CD4-positive, alpha-beta T cell treated with Interleukin-21 for 1 hour (primary cell): ENCODE results near the gene ANKLE1.
A peak's percentile ranks its signal among the peaks of the same experiment; 100 is the strongest.

Source experiments
- DNase-seq: peaks from one replicate; pipeline ENCODE4 v3.0.0-alpha.2; 2020

The ANKLE1 gene

GRCh38 chr19:17327654-17328516 is 46.2 kb downstream of the ANKLE1 start:
- peak; percentile 66 for DNase-seq

- DNase-seq = peak; percentile 49
Measured at GRCh38 chr19:17328517-17329365, 47.0 kb downstream of the ANKLE1 start.

- DNase-seq = no peak
Measured at GRCh38 chr19:17329366-17330261, 47.9 kb downstream of the ANKLE1 start.

- no peak for DNase-seq
Measured at GRCh38 chr19:17330262-17331044, 48.8 kb downstream of the ANKLE1 start.

GRCh38 chr19:17331045-17331558 is 49.4 kb downstream of the ANKLE1 start:
- DNase-seq = no peak

- DNase-seq = no peak
Measured at GRCh38 chr19:17332360-17332676, 50.6 kb downstream of the ANKLE1 start.

- DNase-seq = peak; percentile 55
Measured at GRCh38 chr19:17332677-17333581, 51.2 kb downstream of the ANKLE1 start.

- peak; percentile 75 for DNase-seq
Measured at GRCh38 chr19:17333611-17334413, 52.1 kb downstream of the ANKLE1 start.

- peak; percentile 99 for DNase-seq
Measured at GRCh38 chr19:17334414-17335409, 53.0 kb downstream of the ANKLE1 start, which contains the start of gene ANO8. ANO8 (minus strand) TSS chr19:17334855; CDS start chr19:17334670, 185 bp downstream.

- DNase-seq = no peak
Measured at GRCh38 chr19:17335575-17335974, 53.9 kb downstream of the ANKLE1 start.
